H9 (cell line): ENCODE data around the gene FBXL22. TPM values are rescaled to one million over a fixed set of nuclear protein-coding genes. Genes with fewer than 3 reads are reported as not detected.

Experiments used
- DNase-seq: peaks from one replicate; pipeline ENCODE4 v3.0.0-alpha.2; 2017
- H2AFZ ChIP-seq: one replicate; pipeline ENCODE4 v1.6.1; 2013; ENCODE audit warnings: mild to moderate bottlenecking, low read length, control low read depth, moderate library complexity
- H2AK5ac ChIP-seq: 2 replicates; pipeline ENCODE4 v1.6.1; 2013; ENCODE audit warnings: low read length, control low read depth, mixed read lengths; ENCODE audit not compliant: insufficient read length
- H2BK120ac ChIP-seq: one replicate; pipeline ENCODE4 v1.6.1; 2013; ENCODE audit warnings: low read depth, mild to moderate bottlenecking, low read length, control low read depth, inconsistent platforms; ENCODE audit not compliant: poor library complexity, severe bottlenecking
- H2BK12ac ChIP-seq: 2 replicates; pipeline ENCODE4 v1.6.1; 2013; ENCODE audit warnings: low read length, control low read depth, mixed read lengths, low read depth; ENCODE audit not compliant: insufficient read length
- H2BK15ac ChIP-seq: 2 replicates; pipeline ENCODE4 v1.6.1; 2013; ENCODE audit warnings: low read depth, low read length, control low read depth
- H2BK20ac ChIP-seq: one replicate; pipeline ENCODE4 v1.6.1; 2013; ENCODE audit warnings: low read depth, mild to moderate bottlenecking, low read length, control low read depth, inconsistent platforms; ENCODE audit not compliant: poor library complexity, severe bottlenecking
- H2BK5ac ChIP-seq: 2 replicates; pipeline ENCODE4 v1.6.1; 2013; ENCODE audit warnings: low read length, control low read depth, mixed read lengths; ENCODE audit not compliant: insufficient read length
- H3K14ac ChIP-seq: 2 replicates; pipeline ENCODE4 v1.6.1; 2013; ENCODE audit warnings: low read length, control low read depth; ENCODE audit not compliant: insufficient read depth
- H3K18ac ChIP-seq: 2 replicates; pipeline ENCODE4 v1.6.1; 2013; ENCODE audit warnings: low read depth, mild to moderate bottlenecking, mixed read lengths, low read length, control low read depth; ENCODE audit not compliant: insufficient read length
- H3K23ac ChIP-seq: 2 replicates; pipeline ENCODE4 v1.6.1; 2013; ENCODE audit warnings: low read length, control low read depth, mixed read lengths, low read depth; ENCODE audit not compliant: insufficient read length
- H3K23me2 ChIP-seq: 2 replicates; pipeline ENCODE4 v1.6.1; 2013; ENCODE audit warnings: low read depth, mild to moderate bottlenecking, mixed read lengths, low read length, control low read depth; ENCODE audit not compliant: insufficient read length, poor library complexity, severe bottlenecking
- H3K27ac ChIP-seq: 2 replicates; pipeline ENCODE4 v1.5.1; 2013; ENCODE audit warnings: low read length, control low read depth, mixed read lengths, low read depth; ENCODE audit not compliant: insufficient read length
- H3K27me3 ChIP-seq: 2 replicates; pipeline ENCODE4 v1.6.1; 2013; ENCODE audit warnings: low read length, control low read depth, inconsistent platforms; ENCODE audit not compliant: insufficient read depth
- H3K4ac ChIP-seq: 2 replicates; pipeline ENCODE4 v1.6.1; 2013; ENCODE audit warnings: low read depth, mild to moderate bottlenecking, control low read depth, inconsistent platforms, low read length, moderate library complexity
- H3K4me1 ChIP-seq: 2 replicates; pipeline ENCODE4 v1.6.1; 2013; ENCODE audit warnings: low read length, control low read depth, inconsistent platforms; ENCODE audit not compliant: insufficient read depth
- H3K4me2 ChIP-seq: 2 replicates; pipeline ENCODE4 v1.6.1; 2013; ENCODE audit warnings: low read length, control low read depth, mixed read lengths; ENCODE audit not compliant: insufficient read length, insufficient read depth
- H3K56ac ChIP-seq: 2 replicates; pipeline ENCODE4 v1.6.1; 2013; ENCODE audit warnings: low read depth, mild to moderate bottlenecking, mixed read lengths, low read length, control low read depth; ENCODE audit not compliant: insufficient read length
- H3K79me1 ChIP-seq: 2 replicates; pipeline ENCODE4 v1.6.1; 2013; ENCODE audit warnings: low read depth, mild to moderate bottlenecking, moderate library complexity, low read length, control low read depth, inconsistent platforms; ENCODE audit not compliant: insufficient read depth, poor library complexity, severe bottlenecking
- H3K79me2 ChIP-seq: 2 replicates; pipeline ENCODE4 v1.6.1; 2013; ENCODE audit warnings: low read length, control low read depth, inconsistent platforms; ENCODE audit not compliant: insufficient read depth
- H3K9ac ChIP-seq: 2 replicates; pipeline ENCODE4 v1.6.1; 2013; ENCODE audit warnings: low read length, control low read depth, mixed read lengths; ENCODE audit not compliant: insufficient read length; ENCODE audit errors: extremely low read depth
- H3K9me3 ChIP-seq: one replicate; pipeline ENCODE4 v1.6.1; 2013; ENCODE audit warnings: low read depth, low read length, inconsistent platforms; ENCODE audit not compliant: control insufficient read depth
- H3T11ph ChIP-seq: one replicate; pipeline ENCODE4 v1.6.1; 2013; ENCODE audit warnings: mild to moderate bottlenecking, low read length, control low read depth, inconsistent platforms
- H4K20me1 ChIP-seq: one replicate; pipeline ENCODE4 v1.6.1; 2013; ENCODE audit not compliant: control insufficient read depth, insufficient read length, insufficient read depth
- H4K5ac ChIP-seq: 2 replicates; pipeline ENCODE4 v1.6.1; 2013; ENCODE audit warnings: low read depth, mild to moderate bottlenecking, mixed read lengths, low read length, control low read depth; ENCODE audit not compliant: insufficient read length
- H4K8ac ChIP-seq: replicated peaks from 2 replicates; pipeline ENCODE4 v1.6.1; 2013; ENCODE audit warnings: low read length, control low read depth, mixed read lengths, low read depth; ENCODE audit not compliant: insufficient read length
- H4K91ac ChIP-seq: 2 replicates; pipeline ENCODE4 v1.6.1; 2013; ENCODE audit warnings: low read depth, mild to moderate bottlenecking, moderate library complexity, mixed read lengths, low read length, control low read depth; ENCODE audit not compliant: insufficient read length
- H3K27ac Mint-ChIP-seq, 3 experiments: 2 replicates in 2 of 3; 3 replicates in 1 of 3; pipeline ENCODE4 v1.8.0; 2020 to 2021; ENCODE audit warnings: mixed read lengths in 3 of 3, mild to moderate bottlenecking in 1 of 3, moderate library complexity in 1 of 3
- H3K27me3 Mint-ChIP-seq: 2 replicates; pipeline ENCODE4 v1.8.0; 2021; ENCODE audit warnings: low read depth, mild to moderate bottlenecking, moderate library complexity, mixed read lengths
- H3K36me3 Mint-ChIP-seq, 3 experiments: 2 replicates in 2 of 3; 3 replicates in 1 of 3; pipeline ENCODE4 v1.8.0; 2020 to 2021; ENCODE audit warnings: low read depth in 3 of 3, mixed read lengths in 3 of 3; ENCODE audit not compliant: insufficient read depth in 1 of 3
- H3K4me1 Mint-ChIP-seq, 2 experiments: 2 replicates each; pipeline ENCODE4 v1.8.0; 2020; ENCODE audit warnings: mixed read lengths in 2 of 2
- H3K4me3 Mint-ChIP-seq, 2 experiments: 2 replicates in 1 of 2; 3 replicates in 1 of 2; pipeline ENCODE4 v1.8.0; 2020 to 2021; ENCODE audit warnings: mild to moderate bottlenecking in 2 of 2, mixed read lengths in 2 of 2, moderate library complexity in 1 of 2
- H3K9me3 Mint-ChIP-seq, 2 experiments: 2 replicates in 1 of 2; 3 replicates in 1 of 2; pipeline ENCODE4 v1.8.0; 2020; ENCODE audit warnings: mild to moderate bottlenecking in 2 of 2, mixed read lengths in 2 of 2, moderate library complexity in 1 of 2
- CTCF ChIP-seq: fragments of 200-600 bp; sonication (generic); conservative IDR thresholded peaks from 3 replicates; pipeline ENCODE4 v1.8.0; 2021; ENCODE audit warnings: antibody characterized with exemption, mild to moderate bottlenecking
- WGBS: extraction: QIAGEN DNeasy Blood & Tissue Kit; methylation state at CpG from one replicate; pipeline ENCODE4 v1.1.7; 2013; ENCODE audit warnings: missing lambda C conversion rate, low lambda C conversion rate, mixed read lengths; ENCODE audit not compliant: insufficient read length; ENCODE audit errors: extremely low coverage; 5-methylcytosine and 5-hydroxymethylcytosine counted together
- total RNA-seq: library from RNA; stranded (reverse); gene quantifications from 2 replicates; pipeline ENCODE4 v1.2.1, GENCODE V29; 2021

FBXL22 gene
- total RNA-seq, 1 experiment from 2014 or later = 0.52 TPM

- Histone ChIP-seq H2BK5ac (no peak overlapping the region), H3K27ac (no peak overlapping the region), H3K23me2 (no peaks in the 10 kb centered on the region), H3K9me3 (no peaks in the 10 kb centered on the region), H3K18ac (no peak overlapping the region), H3K14ac (no peak overlapping the region), H3K79me1 (no peaks in the 10 kb centered on the region), H3K4ac (no peak overlapping the region), H3K27me3 (no peaks in the 10 kb centered on the region), H3K23ac (no peak overlapping the region), H2BK20ac (no peak overlapping the region), H3K9ac (no peak overlapping the region), H3T11ph (no peak overlapping the region), H2BK12ac (no peak overlapping the region), H2AK5ac (no peak overlapping the region), H2BK15ac (no peak overlapping the region), H2AFZ (no peak overlapping the region), H3K4me2 (no peak overlapping the region), H4K5ac (no peak overlapping the region), H3K79me2 (no peaks in the 10 kb centered on the region), H2BK120ac (no peak overlapping the region), H4K8ac (no peak overlapping the region), H4K91ac (no peak overlapping the region), H4K20me1 (no peaks in the 10 kb centered on the region), H3K4me1 (no peaks in the 10 kb centered on the region), H3K56ac (no peak overlapping the region)
- H3K27ac Mint-ChIP-seq = no peak overlapping the region
- H3K9me3 Mint-ChIP-seq = no peaks in the 10 kb centered on the region
- H3K36me3 Mint-ChIP-seq = peaks cover 22 to 26% (median 25%) of the 10 kb centered on the region in 3 experiments
- DNase-seq = no peak
- H3K4me1 Mint-ChIP-seq = peaks cover 2 to 3% of the 10 kb centered on the region in 2 experiments
- no peak for TF ChIP-seq CTCF
- H3K27me3 Mint-ChIP-seq = no peaks in the 10 kb centered on the region
- WGBS = no CpG with 5 or more reads among the region's 2 CpGs
- no peak overlapping the region for H3K4me3 Mint-ChIP-seq
Measured at GRCh38 chr15:63587527-63587926, 9.7 kb upstream of the FBXL22 start.
